Mucosa of descending colon (tissue), 3 donors: Measurements from ENCODE around the gene KCNB1. TPM values are rescaled to one million over a fixed set of nuclear protein-coding genes. Genes with fewer than 3 reads are reported as not detected.

ENCODE experiments used
- ATAC-seq: fragments of 200-7000 bp; cut with Tn5 transposase; one replicate; pipeline ENCODE4 v1.9.1; 2020; ENCODE audit warnings: mild to moderate bottlenecking, moderate library complexity
- DNase-seq, 3 donors: peaks; one replicate each; pipeline ENCODE4 v3.0.0-alpha.2; 2020
- H3K36me3 ChIP-seq: fragments of 200-600 bp; one replicate; pipeline ENCODE4 v1.8.0; 2021; ENCODE audit warnings: low read depth, mild to moderate bottlenecking
- H3K4me1 ChIP-seq: fragments of 200-600 bp; one replicate; pipeline ENCODE4 v1.8.0; 2021; ENCODE audit warnings: low read depth, mild to moderate bottlenecking
- H3K4me3 ChIP-seq: fragments of 200-600 bp; one replicate; pipeline ENCODE4 v1.8.0; 2021; ENCODE audit warnings: mild to moderate bottlenecking
- H3K9me3 ChIP-seq: fragments of 200-600 bp; one replicate; pipeline ENCODE4 v1.8.0; 2021; ENCODE audit warnings: mild to moderate bottlenecking
- intact Hi-C, 2 donors: fragments of 100-400 bp; cut with DNase I in 1 of 2; cut with micrococcal nuclease in 1 of 2; formaldehyde crosslinking; loops; one replicate each; pipeline versions ENCODE4 v1.11.0 to v1.11.1; 2022; cut with DNase I, micrococcal nuclease
- total RNA-seq, 3 donors: library from RNA; stranded (reverse); fragmentation: NEBNext Ultra II Directional in 2 of 3; extraction: Animal tissue kit (Norgen Biotek cat#: 25700) in 2 of 3; gene quantifications; one replicate each; pipeline versions ENCODE4 v1.2.1 to v1.2.4, GENCODE V29; 2021 to 2023
- TF ChIP-seq, protein P1 (sequence below): fragments of 200-600 bp; IDR thresholded peaks from one replicate; pipeline ENCODE4 v1.8.0; 2022; ENCODE audit warnings: antibody characterized with exemption, mild to moderate bottlenecking
- donor health status: DM: no; HTN: no; CAD: no; lungs with moderate emphysema.
- donor health status: DM: no; HTN: no; CAD: no.
- donor health status: DM: no; HTN: yes; CAD: no.

Gene KCNB1
- total RNA-seq, 3 donors from 2014 or later = 0.46 to 14.6 (median 2.3) TPM

DNA sequence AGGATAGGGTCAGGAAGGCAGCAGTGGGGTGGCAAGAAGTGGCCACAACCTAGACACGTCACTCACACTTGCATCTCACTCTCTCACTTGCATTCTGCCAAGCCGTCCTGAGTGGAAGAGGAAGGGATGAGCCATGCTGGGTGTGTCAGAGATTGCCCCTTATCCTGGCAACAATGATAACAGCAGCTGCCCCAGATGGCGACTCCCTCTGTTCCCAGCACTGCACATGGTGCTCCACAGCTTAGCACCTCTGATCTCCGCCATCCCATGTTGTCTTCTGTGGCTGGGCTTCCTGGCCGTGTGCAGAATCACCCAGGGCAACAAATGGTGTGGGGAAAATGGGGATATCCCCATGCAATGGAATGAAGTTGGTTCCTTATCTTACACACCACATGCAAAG is 11.1 kb downstream of the KCNB1 start:
- Histone ChIP-seq H3K36me3 (no peaks in the 10 kb centered on the region), H3K4me3 (no peak overlapping the region), H3K4me1 (no peaks in the 10 kb centered on the region), H3K9me3 (no peaks in the 10 kb centered on the region)
- ATAC-seq (no peak), DNase-seq (no peak)
- TF ChIP-seq, protein P1, sequence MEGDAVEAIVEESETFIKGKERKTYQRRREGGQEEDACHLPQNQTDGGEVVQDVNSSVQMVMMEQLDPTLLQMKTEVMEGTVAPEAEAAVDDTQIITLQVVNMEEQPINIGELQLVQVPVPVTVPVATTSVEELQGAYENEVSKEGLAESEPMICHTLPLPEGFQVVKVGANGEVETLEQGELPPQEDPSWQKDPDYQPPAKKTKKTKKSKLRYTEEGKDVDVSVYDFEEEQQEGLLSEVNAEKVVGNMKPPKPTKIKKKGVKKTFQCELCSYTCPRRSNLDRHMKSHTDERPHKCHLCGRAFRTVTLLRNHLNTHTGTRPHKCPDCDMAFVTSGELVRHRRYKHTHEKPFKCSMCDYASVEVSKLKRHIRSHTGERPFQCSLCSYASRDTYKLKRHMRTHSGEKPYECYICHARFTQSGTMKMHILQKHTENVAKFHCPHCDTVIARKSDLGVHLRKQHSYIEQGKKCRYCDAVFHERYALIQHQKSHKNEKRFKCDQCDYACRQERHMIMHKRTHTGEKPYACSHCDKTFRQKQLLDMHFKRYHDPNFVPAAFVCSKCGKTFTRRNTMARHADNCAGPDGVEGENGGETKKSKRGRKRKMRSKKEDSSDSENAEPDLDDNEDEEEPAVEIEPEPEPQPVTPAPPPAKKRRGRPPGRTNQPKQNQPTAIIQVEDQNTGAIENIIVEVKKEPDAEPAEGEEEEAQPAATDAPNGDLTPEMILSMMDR = no peak
- intact Hi-C loops = no loop called here

DNA sequence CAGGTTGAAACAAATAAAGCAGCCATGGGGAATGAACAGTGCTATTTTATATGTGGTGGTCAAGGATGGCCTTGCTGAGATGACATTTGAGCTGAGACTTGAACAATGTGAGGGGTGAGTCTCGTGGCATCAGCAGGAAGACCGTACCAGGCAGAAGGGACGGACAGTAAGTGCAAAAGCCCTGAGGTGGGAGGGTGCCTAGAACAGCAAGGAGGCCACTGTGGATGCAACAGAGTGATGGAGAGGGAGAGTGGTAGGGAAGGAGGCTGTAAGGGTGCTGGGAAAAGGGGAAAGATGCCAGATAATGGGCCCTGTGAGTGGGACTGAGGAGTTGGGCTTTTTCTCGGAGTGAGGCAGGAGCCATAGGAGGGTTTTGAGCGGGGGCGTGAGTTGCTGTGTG is 11.5 kb downstream of the KCNB1 start:
- intact Hi-C loops = no loop called here
- Histone ChIP-seq H3K4me3 (no peak overlapping the region), H3K36me3 (no peaks in the 10 kb centered on the region), H3K4me1 (no peaks in the 10 kb centered on the region), H3K9me3 (no peaks in the 10 kb centered on the region)
- TF ChIP-seq, protein P1 = no peak
- DNase-seq = no peak
- no peak for ATAC-seq

DNA sequence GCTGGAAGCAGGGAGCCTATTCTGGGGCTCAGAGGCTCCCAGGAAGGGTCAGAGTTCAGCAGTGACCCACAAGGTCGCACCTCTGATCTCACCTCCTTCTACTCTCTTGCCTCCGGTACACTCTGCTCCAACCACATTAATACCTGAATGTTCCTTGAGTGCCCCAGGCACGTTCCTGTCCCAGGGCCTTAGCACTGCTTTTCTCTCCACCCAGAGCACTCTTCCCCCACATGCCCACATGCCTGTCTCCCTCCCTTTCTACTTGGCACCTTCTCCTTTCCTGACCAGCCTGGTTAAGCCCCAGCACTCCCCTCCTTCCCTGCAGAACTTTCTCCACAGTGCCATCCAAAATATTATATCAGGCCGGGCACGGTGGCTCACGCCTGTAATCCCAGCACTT is 13.4 kb downstream of the KCNB1 start:
- no peaks in the 10 kb centered on the region for H3K36me3 ChIP-seq
- ATAC-seq (no peak), DNase-seq (no peak)
- no peak overlapping the region for H3K4me3 ChIP-seq
- no peaks in the 10 kb centered on the region for H3K4me1 ChIP-seq
- no peaks in the 10 kb centered on the region for H3K9me3 ChIP-seq
- TF ChIP-seq, protein P1 = no peak
- intact Hi-C loops = no loop called here

DNA sequence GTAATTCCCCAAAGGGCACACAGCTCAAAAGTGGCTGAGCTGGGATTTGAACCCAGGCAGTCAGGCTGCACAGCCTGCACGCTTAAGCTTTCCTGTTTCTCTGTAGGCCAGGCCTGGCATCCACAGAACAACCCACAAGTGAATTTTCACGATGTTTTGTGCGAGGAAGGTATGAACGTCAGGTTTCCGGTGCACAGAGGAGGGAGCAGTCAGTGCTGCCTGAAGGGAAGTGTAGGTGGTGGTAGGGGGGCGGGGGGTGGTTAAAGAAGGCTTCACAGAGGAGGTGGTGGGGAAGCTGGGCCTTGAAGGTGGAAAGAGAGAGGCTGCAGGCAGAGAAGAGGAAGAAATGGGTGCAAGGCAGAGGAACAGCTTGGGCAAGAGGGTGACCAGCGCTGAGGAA is 14.1 kb downstream of the KCNB1 start:
- Histone ChIP-seq H3K36me3 (no peaks in the 10 kb centered on the region), H3K4me3 (no peak overlapping the region), H3K4me1 (no peaks in the 10 kb centered on the region), H3K9me3 (no peaks in the 10 kb centered on the region)
- intact Hi-C loops = no loop called here
- TF ChIP-seq, protein P1 = no peak
- no peak for ATAC-seq
- no peak for DNase-seq

DNA sequence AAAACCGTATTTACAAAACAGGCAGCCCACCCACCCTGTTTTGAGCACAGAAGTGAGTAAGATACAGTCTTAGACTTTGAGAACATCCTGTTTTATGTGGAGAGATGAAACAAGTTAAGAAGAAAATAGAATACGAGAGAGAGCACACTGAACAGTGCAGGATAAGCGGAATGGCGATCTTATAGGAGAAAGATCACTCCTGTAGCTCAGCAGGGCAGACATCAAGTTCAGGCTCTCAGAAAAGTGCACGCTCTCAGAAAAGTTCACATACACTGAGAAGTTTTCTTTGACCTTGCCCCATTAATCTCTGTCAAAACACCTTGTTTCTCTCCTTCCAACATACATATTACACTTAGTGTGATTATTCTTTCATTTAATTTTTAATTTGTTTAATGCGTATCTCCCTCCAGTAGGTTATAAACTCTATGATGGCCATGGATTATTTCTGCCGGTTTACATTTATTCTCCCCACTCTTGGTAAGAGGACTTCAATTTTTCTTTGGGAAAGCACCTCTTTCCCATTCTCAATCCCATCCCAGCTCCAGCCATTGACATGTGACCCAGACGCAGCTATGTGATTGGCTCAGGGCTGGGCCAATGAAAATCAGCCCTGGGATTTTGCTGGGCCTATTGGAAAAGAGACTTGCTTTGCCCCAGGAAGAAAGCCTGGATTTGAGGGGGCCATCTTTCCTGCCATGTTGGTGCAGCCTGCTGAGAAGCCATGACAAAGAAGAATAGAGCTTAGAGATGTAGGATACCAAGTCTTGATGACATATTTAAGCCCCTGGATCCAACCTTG is 16.2 kb downstream of the KCNB1 start:
- ATAC-seq (no peak), DNase-seq (no peak)
- intact Hi-C loops = no loop called here
- TF ChIP-seq, protein P1 = no peak
- Histone ChIP-seq H3K36me3 (no peaks in the 10 kb centered on the region), H3K4me3 (no peak overlapping the region), H3K4me1 (no peaks in the 10 kb centered on the region), H3K9me3 (no peaks in the 10 kb centered on the region)
